Lung (tissue), 12 donors: ENCODE results near the gene BNC1. TPM values are rescaled to one million over a fixed set of nuclear protein-coding genes. Genes with fewer than 3 reads are reported as not detected.

ENCODE experiments used
- ATAC-seq: fragments of 200-7000 bp; cut with Tn5 transposase; one replicate; pipeline ENCODE4 v1.9.1; 2020; ENCODE audit warnings: moderate number of reproducible peaks; ENCODE audit not compliant: insufficient read depth, low FRiP score
- DNase-seq, 3 donors: peaks; one replicate each; pipeline ENCODE4 v3.0.0-alpha.2; 2013 to 2017
- H3K27ac ChIP-seq, 2 donors: one replicate each; pipeline ENCODE4 v1.5.1; 2013; ENCODE audit warnings: mild to moderate bottlenecking in 2 of 2, moderate library complexity in 2 of 2, control low read depth in 1 of 2, inconsistent platforms in 1 of 2, low read depth in 1 of 2, low read length in 1 of 2
- H3K27me3 ChIP-seq, 3 donors: one replicate each; pipeline ENCODE4 v1.5.1; 2013; ENCODE audit warnings: low read length in 2 of 3; ENCODE audit not compliant: control insufficient read depth in 3 of 3, insufficient read depth in 3 of 3
- H3K36me3 ChIP-seq, 4 donors: one replicate each; pipeline ENCODE4 v1.5.1; 2013; ENCODE audit warnings: low read length in 4 of 4, mild to moderate bottlenecking in 1 of 4, moderate library complexity in 1 of 4; ENCODE audit not compliant: control insufficient read depth in 4 of 4, insufficient read depth in 4 of 4
- H3K4me1 ChIP-seq, 5 donors: one replicate each; pipeline ENCODE4 v1.5.1; 2013; ENCODE audit warnings: low read length in 5 of 5, mild to moderate bottlenecking in 2 of 5, moderate library complexity in 1 of 5; ENCODE audit not compliant: control insufficient read depth in 5 of 5, insufficient read depth in 5 of 5
- H3K4me3 ChIP-seq: one replicate; pipeline ENCODE4 v1.5.1; 2013; ENCODE audit warnings: mild to moderate bottlenecking, control low read depth, moderate library complexity
- H3K9ac ChIP-seq, 2 donors: one replicate each; pipeline ENCODE4 v1.5.1; 2013; ENCODE audit warnings: low read length in 2 of 2, control low read depth in 1 of 2; ENCODE audit not compliant: insufficient read depth in 1 of 2
- H3K9me3 ChIP-seq, 4 donors: one replicate each; pipeline ENCODE4 v1.5.1; 2013; ENCODE audit warnings: low read length in 3 of 4, mild to moderate bottlenecking in 1 of 4, moderate library complexity in 1 of 4; ENCODE audit not compliant: control insufficient read depth in 4 of 4, insufficient read depth in 3 of 4
- WGBS, 2 donors: extraction: QIAGEN DNeasy Blood & Tissue Kit; methylation state at CpG; one replicate each; pipeline ENCODE4 v1.1.7; 2013; 5-methylcytosine and 5-hydroxymethylcytosine counted together
- polyA plus RNA-seq, 2 donors: library from polyadenylated mRNA; stranded (reverse); fragments of 200-250 nt; gene quantifications; one replicate each; pipeline ENCODE4 v1.2.1, GENCODE V29; 2013
- total RNA-seq, 2 donors: library from RNA; depleted of rRNA in 1 of 2; stranded (reverse); fragments of >200 nt in 1 of 2; gene quantifications; one replicate each; pipeline ENCODE4 v1.2.1, GENCODE V29; 2014 to 2021
- TF ChIP-seq, protein P1 (sequence below): IDR thresholded peaks from 2 replicates; pipeline ENCODE4 v1.5.1; 2012; ENCODE audit warnings: mild to moderate bottlenecking; ENCODE audit errors: control extremely low read depth, extremely low read depth
- donor health status: control.
- donor health status: control.
- donor health status: Bipolar disorder and iron deficiency.
- donor health status: healthy.
- donor health status: DM: yes; HTN: yes; CAD: no.

The BNC1 gene
- total and polyA plus RNA-seq, 4 donors, result 0.23 to 0.93 (median 0.32) TPM

- H3K27me3 ChIP-seq, result no peaks in the 10 kb centered on the region
- H3K9me3 ChIP-seq, result no peaks in the 10 kb centered on the region
- no peak overlapping the region for H3K9ac ChIP-seq
- peaks cover 0 to 12% (median 4%) of the 10 kb centered on the region in 5 donors for H3K4me1 ChIP-seq
- DNase-seq (peak in 2 of 3 donors; percentile 6 to 40), ATAC-seq (no peak)
- H3K27ac ChIP-seq, result no peak overlapping the region
- TF ChIP-seq, protein P1, sequence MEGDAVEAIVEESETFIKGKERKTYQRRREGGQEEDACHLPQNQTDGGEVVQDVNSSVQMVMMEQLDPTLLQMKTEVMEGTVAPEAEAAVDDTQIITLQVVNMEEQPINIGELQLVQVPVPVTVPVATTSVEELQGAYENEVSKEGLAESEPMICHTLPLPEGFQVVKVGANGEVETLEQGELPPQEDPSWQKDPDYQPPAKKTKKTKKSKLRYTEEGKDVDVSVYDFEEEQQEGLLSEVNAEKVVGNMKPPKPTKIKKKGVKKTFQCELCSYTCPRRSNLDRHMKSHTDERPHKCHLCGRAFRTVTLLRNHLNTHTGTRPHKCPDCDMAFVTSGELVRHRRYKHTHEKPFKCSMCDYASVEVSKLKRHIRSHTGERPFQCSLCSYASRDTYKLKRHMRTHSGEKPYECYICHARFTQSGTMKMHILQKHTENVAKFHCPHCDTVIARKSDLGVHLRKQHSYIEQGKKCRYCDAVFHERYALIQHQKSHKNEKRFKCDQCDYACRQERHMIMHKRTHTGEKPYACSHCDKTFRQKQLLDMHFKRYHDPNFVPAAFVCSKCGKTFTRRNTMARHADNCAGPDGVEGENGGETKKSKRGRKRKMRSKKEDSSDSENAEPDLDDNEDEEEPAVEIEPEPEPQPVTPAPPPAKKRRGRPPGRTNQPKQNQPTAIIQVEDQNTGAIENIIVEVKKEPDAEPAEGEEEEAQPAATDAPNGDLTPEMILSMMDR, result no peak
- 45 to 66% methylated on average over 3 of the region's 3 CpGs for WGBS, 2 donors
- no peaks in the 10 kb centered on the region for H3K36me3 ChIP-seq
- no peak overlapping the region for H3K4me3 ChIP-seq
Observed at GRCh38 chr15:83210619-83211018, 73.8 kb downstream of the BNC1 start.

- WGBS, 2 donors, result 80 to 82% methylated on average over 5 of the region's 5 CpGs
- no peaks in the 10 kb centered on the region for H3K9me3 ChIP-seq
- no peaks in the 10 kb centered on the region for H3K36me3 ChIP-seq
- no peak overlapping the region for H3K27ac ChIP-seq
- TF ChIP-seq, protein P1, result no peak
- H3K4me1 ChIP-seq, result peaks cover 0 to 22% (median 4%) of the 10 kb centered on the region in 5 donors
- no peak overlapping the region for H3K9ac ChIP-seq
- no peaks in the 10 kb centered on the region for H3K27me3 ChIP-seq
- ATAC-seq (no peak), DNase-seq (no peak)
- H3K4me3 ChIP-seq, result no peak overlapping the region
Observed at GRCh38 chr15:83209333-83209732, 75.1 kb downstream of the BNC1 start.

DNA sequence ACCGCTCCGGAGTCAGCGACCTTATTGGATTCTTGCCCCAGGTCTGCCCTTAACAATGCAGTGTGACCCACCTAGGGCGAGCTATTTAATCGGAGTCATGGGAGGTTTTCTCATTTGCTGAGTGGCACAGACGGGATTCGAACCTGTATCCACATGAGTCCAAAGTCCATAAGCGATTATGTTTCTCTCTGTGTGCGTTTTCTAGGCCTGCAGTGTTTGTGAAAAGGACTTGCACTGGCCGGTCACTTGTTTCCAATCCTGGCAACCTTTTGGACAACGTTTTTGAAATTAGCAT is 76.2 kb downstream of the BNC1 start:
- Histone ChIP-seq H3K4me3 (peak overlapping the region; percentile 88), H3K27me3 (no peaks in the 10 kb centered on the region), H3K27ac (peak overlapping the region in 1 of 2 donors; percentile 79), H3K9me3 (no peaks in the 10 kb centered on the region), H3K9ac (peak overlapping the region; percentile 33 to 69), H3K4me1 (peaks cover 0 to 25% (median 4%) of the 10 kb centered on the region in 5 donors), H3K36me3 (no peaks in the 10 kb centered on the region)
- 12% methylated on average over 11 of the region's 11 CpGs for WGBS, 2 donors
- TF ChIP-seq, protein P1, result no peak
- ATAC-seq, result peak; percentile 17
- DNase-seq, result peak in 1 of 3 donors; percentile 72
